ENCODE results near the gene ANKLE1. TPM values are rescaled to one million over a fixed set of nuclear protein-coding genes. Genes with fewer than 3 reads are reported as not detected.

ANKLE1 gene
- total RNA-seq, 2 donors from 2014 or later = 0.27 to 0.44 TPM

DNA sequence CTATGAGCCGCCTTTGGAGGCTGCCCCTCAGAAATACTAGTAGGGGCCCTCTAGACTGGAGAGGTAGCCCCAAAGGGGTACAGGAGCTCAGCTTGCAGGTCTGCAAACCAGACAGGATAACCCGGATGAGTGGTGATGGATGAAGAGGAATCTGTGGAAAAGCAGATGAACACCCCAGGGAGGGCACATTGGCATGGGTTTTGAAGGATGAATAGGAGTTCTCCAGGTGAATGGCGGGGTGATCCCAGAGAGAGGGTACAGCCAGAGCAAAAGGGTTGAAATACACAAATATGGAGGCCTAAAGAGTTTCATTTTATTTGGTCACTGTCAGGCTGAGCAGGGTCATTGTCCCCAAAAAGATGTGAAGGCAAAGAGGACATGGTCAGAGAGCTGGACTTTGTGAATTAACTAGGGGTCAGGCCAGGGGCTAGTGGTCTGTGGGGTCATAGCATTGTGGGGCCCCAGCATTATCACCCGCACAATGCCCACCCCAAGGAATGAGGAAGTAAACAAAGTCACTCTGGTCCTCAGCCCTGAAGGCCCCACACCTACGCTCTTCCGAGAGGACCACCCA lies 40.8 kb upstream of the ANKLE1 start:
- no peak for DNase-seq
- peak overlapping the region; percentile 70 for H3K27ac ChIP-seq
- no peak overlapping the region for H3K4me3 ChIP-seq
- peaks cover 34% of the 10 kb centered on the region for H3K4me1 ChIP-seq
- intact Hi-C loops (cut with DNase I) = no loop called here
- no peaks in the 10 kb centered on the region for H3K9me3 ChIP-seq
- TF ChIP-seq, protein P1, sequence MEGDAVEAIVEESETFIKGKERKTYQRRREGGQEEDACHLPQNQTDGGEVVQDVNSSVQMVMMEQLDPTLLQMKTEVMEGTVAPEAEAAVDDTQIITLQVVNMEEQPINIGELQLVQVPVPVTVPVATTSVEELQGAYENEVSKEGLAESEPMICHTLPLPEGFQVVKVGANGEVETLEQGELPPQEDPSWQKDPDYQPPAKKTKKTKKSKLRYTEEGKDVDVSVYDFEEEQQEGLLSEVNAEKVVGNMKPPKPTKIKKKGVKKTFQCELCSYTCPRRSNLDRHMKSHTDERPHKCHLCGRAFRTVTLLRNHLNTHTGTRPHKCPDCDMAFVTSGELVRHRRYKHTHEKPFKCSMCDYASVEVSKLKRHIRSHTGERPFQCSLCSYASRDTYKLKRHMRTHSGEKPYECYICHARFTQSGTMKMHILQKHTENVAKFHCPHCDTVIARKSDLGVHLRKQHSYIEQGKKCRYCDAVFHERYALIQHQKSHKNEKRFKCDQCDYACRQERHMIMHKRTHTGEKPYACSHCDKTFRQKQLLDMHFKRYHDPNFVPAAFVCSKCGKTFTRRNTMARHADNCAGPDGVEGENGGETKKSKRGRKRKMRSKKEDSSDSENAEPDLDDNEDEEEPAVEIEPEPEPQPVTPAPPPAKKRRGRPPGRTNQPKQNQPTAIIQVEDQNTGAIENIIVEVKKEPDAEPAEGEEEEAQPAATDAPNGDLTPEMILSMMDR (IDR thresholded peaks at IDR 0.05) = no peak
- peak overlapping the region in 1 of 2 donors; percentile 72 for H3K9ac ChIP-seq (ENCODE audit: low read depth in 2 of 2, low read length in 2 of 2)
- H3K36me3 ChIP-seq = no peaks in the 10 kb centered on the region
- H3K27me3 ChIP-seq = no peaks in the 10 kb centered on the region

DNA sequence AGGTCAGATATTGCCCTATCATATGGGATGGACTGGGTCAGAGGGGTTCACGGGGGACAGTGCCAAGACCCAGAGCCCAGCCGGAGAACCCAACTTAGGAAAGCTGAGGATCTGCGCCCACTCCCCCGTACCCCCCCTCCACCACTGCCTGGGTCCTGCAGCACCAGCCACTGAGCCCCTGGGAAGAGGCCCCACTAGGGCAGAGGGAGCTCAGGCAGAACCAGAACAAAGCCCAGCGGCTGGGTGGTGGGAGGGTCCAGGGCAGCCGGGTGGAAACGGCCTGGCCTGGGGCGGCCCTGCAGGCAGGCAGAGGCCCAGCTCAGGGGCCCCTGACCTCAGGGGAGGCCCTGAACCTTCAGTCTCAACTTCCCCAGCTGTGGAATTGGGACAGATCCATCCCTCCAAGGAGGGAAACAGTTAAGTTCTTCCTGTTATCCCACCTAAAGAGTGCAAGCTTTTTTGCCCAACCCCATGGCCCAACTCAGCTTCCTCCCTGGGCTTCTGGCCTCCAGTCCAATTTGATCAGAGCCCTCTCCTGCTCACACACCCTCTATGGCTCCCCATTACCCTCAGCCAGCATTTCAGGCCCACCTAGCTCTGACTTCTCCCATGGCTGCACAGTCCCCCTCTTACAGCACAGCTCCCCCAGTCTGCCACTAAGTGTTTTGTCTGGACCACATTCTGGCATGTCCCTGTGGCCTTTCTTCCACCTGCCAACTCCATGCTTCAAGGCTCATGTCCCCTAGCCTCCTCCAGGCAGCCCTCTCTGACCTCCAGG lies 39.1 kb upstream of the ANKLE1 start:
- Histone ChIP-seq H3K4me1 (peaks cover 38% of the 10 kb centered on the region), H3K9me3 (no peaks in the 10 kb centered on the region), H3K9ac (ENCODE audit: low read depth in 2 of 2, low read length in 2 of 2) (peak overlapping the region in 1 of 2 donors; percentile 95), H3K4me3 (peak overlapping the region; percentile 80), H3K27me3 (no peaks in the 10 kb centered on the region), H3K27ac (peak overlapping the region; percentile 86), H3K36me3 (no peaks in the 10 kb centered on the region)
- TF ChIP-seq, protein P1 (IDR thresholded peaks at IDR 0.05) = no peak
- no peak for DNase-seq
- intact Hi-C loops (cut with DNase I) = no loop called here

DNA sequence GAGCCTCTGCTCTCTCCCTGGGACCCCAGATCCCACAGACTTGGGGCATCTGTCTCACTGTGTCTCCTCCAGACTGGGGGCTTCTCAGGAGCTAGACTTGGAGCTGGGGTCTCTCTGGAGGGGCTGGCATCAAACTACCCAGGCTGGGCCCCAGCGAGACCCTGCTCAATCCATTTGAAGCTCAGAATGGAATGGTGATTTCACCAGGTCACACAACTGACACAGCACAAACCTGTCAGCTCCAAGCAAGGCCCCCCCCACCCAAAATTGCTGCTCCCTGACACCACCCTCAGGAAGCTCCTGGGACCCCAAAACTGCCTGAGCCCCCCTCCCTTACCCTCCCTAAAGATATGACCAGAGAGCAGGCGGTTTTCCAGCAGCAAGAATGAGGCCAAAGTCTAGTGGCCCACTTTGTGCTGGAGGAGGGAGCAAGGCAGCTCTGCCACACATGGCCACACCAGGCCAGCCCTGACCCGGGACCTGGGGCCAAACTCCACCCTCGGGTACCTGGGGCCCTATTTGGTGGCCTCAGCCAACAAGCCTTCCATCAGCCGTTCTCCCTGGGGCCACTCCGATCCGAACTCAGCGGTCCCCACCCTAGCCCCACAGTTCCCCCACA lies 38.4 kb upstream of the ANKLE1 start:
- H3K4me3 ChIP-seq = peak overlapping the region; percentile 80
- DNase-seq = peak; percentile 64
- intact Hi-C loops (cut with DNase I) = no loop called here
- no peaks in the 10 kb centered on the region for H3K36me3 ChIP-seq
- H3K9ac ChIP-seq (ENCODE audit: low read depth in 2 of 2, low read length in 2 of 2) = peak overlapping the region; percentile 85 to 95
- no peaks in the 10 kb centered on the region for H3K9me3 ChIP-seq
- peak overlapping the region; percentile 86 for H3K27ac ChIP-seq
- no peaks in the 10 kb centered on the region for H3K27me3 ChIP-seq
- TF ChIP-seq, protein P1 (IDR thresholded peaks at IDR 0.05) = no peak
- peaks cover 45% of the 10 kb centered on the region for H3K4me1 ChIP-seq

DNA sequence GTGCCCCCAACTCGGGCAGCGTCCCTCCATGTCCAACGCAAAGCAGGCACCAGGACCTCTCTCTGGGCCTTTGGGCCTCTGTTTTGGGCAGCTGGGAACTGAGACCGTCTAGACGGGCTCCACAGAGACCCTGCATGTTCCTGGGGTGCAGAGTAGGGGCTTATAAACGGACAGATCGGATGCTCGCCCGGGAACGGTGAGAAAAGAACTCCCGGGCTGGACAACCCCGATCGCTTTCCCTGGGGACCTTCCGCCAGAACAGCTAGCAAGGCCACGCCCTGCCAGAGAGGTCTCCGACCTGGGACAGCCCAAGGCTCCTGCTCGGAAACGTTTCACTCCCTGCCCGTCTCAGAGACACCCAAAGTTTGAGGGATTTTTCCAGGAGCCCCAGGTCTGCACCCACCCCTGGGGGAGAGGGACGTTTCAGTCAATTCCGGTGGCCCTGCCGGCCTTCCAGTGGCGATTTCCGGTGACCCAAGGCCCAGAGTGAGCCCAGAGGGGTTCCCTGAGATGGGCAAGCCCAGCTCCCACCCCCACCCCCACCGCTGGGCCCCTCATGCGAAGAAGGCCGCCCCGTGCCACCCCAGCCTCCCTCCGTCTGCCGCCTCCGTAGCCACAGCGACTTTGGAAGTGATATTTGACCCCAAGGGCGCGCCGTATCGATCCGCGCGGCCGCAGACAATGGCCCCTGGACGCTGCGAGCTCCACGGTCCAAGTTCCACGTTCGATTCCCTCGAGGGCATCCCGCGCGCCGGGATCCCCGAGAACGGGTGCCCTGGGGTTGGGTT lies 37.7 kb upstream of the ANKLE1 start:
- no peaks in the 10 kb centered on the region for H3K27me3 ChIP-seq
- TF ChIP-seq, protein P1 (IDR thresholded peaks at IDR 0.05) = no peak
- intact Hi-C loops (cut with DNase I) = no loop called here
- peak; percentile 76 for DNase-seq
- H3K9me3 ChIP-seq = no peaks in the 10 kb centered on the region
- peak overlapping the region; percentile 86 for H3K27ac ChIP-seq
- H3K9ac ChIP-seq (ENCODE audit: low read depth in 2 of 2, low read length in 2 of 2) = peak overlapping the region; percentile 85 to 95
- H3K36me3 ChIP-seq = no peaks in the 10 kb centered on the region
- peaks cover 49% of the 10 kb centered on the region for H3K4me1 ChIP-seq
- peak overlapping the region; percentile 80 for H3K4me3 ChIP-seq
